ENCODE results near the gene CD44.

- TF ChIP-seq EZH2 (IDR thresholded peaks at IDR 0.05; ENCODE audit: low read length, missing control alignments), result no peak
- TF ChIP-seq CTCF (conservative IDR thresholded peaks at IDR 0.05 in 1 of 2, IDR thresholded peaks at IDR 0.05 in 1 of 2; ENCODE audit: low read depth in 1 of 2, low read length in 2 of 2), result no peak
Measured at GRCh38 chr11:35154952-35155351, 16.0 kb downstream of the CD44 start.
